ENCODE data around the gene TPRN.

DNA sequence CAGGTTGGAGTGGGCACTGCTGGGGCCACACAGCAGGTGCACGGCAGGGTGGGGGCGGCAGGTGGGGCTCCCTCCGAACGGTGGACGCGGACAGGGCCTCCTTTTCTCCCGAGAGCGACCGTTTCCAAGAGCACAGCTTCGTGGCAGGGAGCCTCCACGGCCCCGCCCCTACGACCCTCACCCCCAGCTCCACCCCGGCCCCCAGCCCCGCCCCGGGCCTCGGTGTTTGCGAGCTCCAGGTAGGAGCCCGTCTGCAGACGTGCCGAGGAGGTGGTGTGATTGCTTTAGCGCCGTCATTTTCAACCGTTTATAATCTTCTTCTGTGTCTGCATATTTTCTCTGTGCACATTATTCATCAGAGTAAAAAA, 52.8 kb downstream of the TPRN start:
- TF ChIP-seq, protein P1, sequence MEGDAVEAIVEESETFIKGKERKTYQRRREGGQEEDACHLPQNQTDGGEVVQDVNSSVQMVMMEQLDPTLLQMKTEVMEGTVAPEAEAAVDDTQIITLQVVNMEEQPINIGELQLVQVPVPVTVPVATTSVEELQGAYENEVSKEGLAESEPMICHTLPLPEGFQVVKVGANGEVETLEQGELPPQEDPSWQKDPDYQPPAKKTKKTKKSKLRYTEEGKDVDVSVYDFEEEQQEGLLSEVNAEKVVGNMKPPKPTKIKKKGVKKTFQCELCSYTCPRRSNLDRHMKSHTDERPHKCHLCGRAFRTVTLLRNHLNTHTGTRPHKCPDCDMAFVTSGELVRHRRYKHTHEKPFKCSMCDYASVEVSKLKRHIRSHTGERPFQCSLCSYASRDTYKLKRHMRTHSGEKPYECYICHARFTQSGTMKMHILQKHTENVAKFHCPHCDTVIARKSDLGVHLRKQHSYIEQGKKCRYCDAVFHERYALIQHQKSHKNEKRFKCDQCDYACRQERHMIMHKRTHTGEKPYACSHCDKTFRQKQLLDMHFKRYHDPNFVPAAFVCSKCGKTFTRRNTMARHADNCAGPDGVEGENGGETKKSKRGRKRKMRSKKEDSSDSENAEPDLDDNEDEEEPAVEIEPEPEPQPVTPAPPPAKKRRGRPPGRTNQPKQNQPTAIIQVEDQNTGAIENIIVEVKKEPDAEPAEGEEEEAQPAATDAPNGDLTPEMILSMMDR (IDR thresholded peaks at IDR 0.05): no peak
- TF ChIP-seq ZFX (IDR thresholded peaks at IDR 0.05; ENCODE audit: borderline replicate concordance): no peak

All from 22Rv1 (cell line).